DOHH2 (cell line): Measurements from ENCODE around the gene RCOR1.

Source experiments
- CTCF ChIP-seq: fragments of 200-600 bp; sonication (generic); IDR thresholded peaks from one replicate; pipeline ENCODE4 v1.5.1; 2014; ENCODE audit warnings: antibody characterized with exemption, mild to moderate bottlenecking, low read depth, low read length; ENCODE audit not compliant: poor library complexity, severe bottlenecking
- EZH2phosphoT487 ChIP-seq: fragments of 200-600 bp; sonication (generic); IDR thresholded peaks from 2 replicates; pipeline ENCODE4 v1.6.1; 2017; ENCODE audit warnings: borderline replicate concordance, mild to moderate bottlenecking, antibody characterized with exemption, low read length, moderate library complexity, mixed read lengths

DNA sequence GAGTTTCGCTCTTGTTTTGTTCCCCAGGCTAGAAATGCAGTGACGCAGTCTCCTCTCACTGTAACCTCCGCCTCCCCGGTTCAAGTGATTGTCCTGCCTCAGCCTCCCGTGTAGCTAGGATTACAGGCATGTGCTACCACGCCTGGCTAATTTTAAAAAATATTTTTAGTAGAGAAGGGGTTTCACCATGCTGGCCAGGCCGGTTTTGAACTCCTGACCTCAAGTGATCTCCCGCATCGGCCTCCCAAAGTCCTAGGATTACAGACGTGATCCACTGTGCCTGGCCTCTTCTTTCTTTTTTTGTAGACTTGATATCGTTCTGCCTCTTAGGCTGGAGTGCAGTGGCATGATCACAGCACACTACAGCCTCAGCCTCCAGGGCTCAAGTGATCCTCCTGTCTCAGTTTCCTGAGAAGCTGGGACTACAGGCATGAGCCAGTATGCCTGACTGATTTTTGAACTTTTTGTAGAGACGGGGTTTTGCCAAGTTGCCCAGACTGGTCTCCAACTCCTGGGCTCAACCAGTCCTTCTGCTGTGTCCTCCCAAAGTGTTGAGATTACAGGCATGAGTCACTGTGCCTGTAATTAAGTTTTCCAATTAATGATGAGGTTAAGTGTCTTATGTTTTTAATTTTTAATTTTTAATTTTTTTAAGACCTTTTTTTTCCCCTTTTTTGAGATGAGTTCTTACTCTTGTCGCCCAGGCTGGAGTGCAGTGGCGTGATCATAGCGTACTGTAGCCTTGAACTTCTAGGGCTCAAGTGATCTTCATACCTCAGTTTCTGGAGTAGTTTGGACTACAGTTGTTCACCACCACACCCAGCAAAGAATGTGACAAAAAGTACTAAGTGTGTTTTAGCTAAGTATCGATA is 10.2 kb downstream of the RCOR1 start:
- TF ChIP-seq CTCF (no peak), EZH2phosphoT487 (no peak)
